Posterior cingulate gyrus (tissue), 11 donors: ENCODE results near the gene MTNR1A.
A peak's percentile ranks its signal among the peaks of the same experiment; 100 is the strongest.

Source experiments
- DNase-seq, 10 donors: peaks; one replicate each; pipeline versions ENCODE4 v3.0.0 to v3.0.0-alpha.2; 2020 to 2021; ENCODE audit warnings: mixed read lengths in 3 of 10
- intact Hi-C: fragments of 100-400 bp; cut with DNase I; formaldehyde crosslinking; loops from one replicate; pipeline ENCODE4 v1.15.1; 2023

The MTNR1A gene

DNA sequence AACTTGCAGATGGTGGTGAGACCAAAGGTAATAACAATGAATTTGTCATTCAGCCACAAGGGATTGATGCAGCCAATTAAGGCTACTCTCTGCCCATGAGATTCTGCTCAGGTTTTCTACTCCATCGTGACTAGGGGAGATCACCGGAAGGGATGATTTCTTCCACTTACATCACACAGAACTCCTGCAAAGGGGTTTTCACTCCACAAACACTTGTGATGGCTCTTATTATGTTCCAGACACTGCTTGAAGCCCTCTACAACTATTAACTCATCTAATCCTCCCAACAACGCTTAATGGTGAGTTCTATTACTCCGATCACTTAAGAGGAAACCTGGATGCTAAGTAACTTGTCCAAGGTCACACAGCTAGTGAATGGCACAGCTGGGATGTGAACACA is 55.9 kb downstream of the MTNR1A start:
- intact Hi-C loops, result no loop called here
- no peak for DNase-seq

DNA sequence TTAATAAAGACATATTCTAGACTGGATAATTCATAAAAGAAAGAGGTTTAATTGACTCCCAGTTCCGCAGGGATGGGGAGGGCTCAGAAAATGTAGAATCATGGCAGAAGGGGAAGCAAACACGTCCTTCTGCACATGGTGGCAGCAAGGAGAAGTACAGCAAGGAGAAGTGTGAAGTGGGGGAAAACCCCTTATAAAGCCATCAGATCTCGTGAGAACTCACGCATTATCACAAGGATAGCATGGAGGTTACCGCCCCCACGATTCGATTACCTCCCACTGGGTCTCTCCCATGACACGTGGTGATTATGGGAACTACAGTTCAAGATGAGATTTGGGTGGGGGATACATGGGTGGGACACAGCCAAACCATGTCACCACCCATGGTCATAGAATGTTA is 58.3 kb downstream of the MTNR1A start:
- intact Hi-C loops, result no loop called here
- no peak for DNase-seq

DNA sequence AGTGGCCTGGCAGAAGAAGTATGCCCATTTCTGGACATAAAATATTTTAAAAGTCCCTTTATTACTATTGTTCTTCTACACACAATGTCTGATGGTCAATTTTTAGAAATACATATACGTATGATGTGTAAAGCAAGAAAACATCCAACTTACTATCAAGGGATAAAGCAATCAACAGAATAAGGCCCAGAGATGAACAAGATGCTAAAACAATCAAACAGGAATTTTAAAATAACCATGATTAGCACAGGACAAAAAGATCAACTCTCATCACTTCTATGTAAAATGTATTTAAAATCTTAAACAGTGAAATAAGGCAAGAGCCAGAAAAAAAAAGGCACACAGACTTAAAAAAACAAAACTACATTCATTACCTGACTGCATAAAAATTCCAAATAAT is 60.9 kb downstream of the MTNR1A start:
- intact Hi-C loops, result no loop called here
- DNase-seq, result no peak

DNA sequence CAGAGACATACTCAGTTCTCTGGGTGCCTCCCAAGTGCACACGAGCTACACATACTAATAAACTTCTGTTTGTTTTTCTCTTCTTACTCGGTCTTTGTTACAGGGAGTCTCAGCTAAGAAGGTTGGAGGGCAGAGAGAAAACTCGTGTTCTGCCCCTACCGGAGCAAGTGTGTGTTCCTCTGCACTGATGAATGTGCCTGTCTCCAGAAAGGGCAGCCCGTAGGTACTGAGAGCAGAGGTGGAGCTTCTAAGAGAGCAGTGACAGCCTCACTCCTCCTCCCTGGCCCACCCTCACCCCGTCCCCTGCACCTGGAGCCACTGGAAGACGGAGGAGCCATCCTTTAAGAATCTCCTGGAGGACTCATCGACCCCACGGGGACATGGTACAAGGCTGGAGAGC is 67.6 kb downstream of the MTNR1A start:
- intact Hi-C loops, result no loop called here
- DNase-seq, result no peak

DNA sequence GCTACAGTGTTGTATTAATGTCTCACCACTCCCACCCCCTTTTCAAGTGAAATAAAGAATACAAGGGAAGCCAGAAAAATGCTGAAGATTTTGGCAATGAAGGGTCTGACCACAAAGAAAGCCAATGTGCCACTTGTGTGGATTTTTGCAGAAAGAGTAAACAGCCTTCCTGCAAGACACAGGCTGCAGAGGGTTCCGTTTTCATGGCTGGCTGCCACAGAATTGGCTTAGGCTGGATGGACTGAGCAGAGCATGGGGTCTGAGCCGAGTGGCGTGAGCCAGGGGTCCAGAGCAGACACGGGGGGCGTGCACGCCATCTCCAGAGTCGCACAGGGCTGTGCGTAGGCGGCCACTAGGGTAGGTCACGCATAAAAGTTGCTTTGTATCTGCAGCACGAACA is 69.2 kb downstream of the MTNR1A start:
- peak in 6 of 10 donors; percentile 13 to 80 (median 28) for DNase-seq
- intact Hi-C loops, result no loop called here

DNA sequence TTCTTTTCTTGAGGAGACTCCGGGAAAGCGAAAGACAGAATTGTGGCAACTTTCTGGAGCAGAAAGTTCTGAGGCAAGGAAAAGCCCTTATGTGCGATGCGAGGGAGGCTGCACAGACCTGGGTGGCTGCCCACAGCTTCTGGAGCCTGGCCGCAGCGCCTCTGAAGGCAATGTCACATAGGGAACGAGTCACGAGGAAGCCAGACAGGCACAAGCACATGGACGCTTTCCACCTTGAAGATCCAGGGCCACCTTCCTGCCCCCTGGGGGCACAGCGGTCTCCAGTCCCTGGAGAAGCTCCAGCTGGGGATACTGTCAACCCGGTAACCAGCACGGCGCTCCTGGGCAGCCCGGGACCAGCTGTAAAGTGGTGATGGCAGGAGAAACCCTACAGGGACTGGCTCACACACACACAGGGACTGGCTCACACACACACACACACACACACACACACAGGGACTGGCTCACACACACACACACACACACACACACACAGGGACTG is 69.8 kb downstream of the MTNR1A start:
- intact Hi-C loops, result no loop called here
- DNase-seq, result peak; percentile 29 to 94 (median 52)

DNA sequence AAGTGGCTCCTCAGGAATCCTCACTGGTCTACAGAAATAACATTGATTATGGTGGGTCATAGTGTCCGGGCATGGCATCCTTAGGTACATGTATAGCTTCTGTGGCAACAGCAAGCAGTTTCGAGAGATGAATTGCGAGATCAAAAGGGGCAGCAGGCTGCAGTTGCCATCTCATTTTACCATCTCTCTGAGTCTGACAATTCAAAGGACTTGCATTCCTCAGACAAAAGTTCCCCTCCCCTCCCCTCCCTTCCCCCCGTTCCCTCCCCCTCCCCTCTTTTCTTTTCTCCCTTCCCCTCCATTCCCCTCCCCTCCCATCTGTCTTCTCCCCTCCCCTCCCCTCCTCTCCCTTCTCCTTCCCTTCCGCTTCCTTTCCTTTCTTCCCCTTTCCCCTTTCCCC is 70.2 kb downstream of the MTNR1A start:
- DNase-seq, result no peak
- intact Hi-C loops, result no loop called here

DNA sequence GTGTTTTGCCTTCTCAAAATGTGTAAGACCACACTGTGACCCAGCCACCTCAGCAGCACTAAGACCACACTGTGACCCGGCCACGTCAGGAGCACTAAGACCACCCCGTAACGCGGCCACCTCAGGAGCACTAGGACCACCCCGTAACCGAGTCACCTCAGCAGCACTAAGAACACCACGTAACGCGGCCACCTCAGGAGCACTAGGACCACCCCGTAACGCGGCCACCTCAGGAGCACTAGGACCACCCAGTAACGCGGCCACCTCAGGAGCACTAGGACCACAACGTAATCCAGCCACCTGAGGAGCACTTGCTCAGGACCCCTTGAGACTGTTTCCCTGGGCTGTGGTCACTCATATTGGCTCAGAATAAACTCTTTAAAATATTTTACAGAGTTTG is 71.7 kb downstream of the MTNR1A start:
- intact Hi-C loops, result no loop called here
- DNase-seq, result no peak
